Measurements from ENCODE around the gene ZNHIT2. TPM values are rescaled to one million over a fixed set of nuclear protein-coding genes. Genes with fewer than 3 reads are reported as not detected.

Gene ZNHIT2
- total RNA-seq, 4 donors from 2014 or later = 7.5 to 24.4 (median 18.0) TPM

GRCh38 chr11:65110354-65110861 lies 7.1 kb downstream of the ZNHIT2 start:
- H3K27me3 ChIP-seq = no peaks in the 10 kb centered on the region
- peak overlapping the region; percentile 77 to 87 (median 84) for H3K27ac ChIP-seq (replicated peaks in 1 of 4)
- TF ChIP-seq POLR2A (IDR thresholded peaks at IDR 0.05; ENCODE audit: low read depth) (no peak), POLR2AphosphoS5 (IDR thresholded peaks at IDR 0.05) (peak; percentile 16 to 71), EP300 (IDR thresholded peaks at IDR 0.05) (no peak)
- TF ChIP-seq, protein P1, sequence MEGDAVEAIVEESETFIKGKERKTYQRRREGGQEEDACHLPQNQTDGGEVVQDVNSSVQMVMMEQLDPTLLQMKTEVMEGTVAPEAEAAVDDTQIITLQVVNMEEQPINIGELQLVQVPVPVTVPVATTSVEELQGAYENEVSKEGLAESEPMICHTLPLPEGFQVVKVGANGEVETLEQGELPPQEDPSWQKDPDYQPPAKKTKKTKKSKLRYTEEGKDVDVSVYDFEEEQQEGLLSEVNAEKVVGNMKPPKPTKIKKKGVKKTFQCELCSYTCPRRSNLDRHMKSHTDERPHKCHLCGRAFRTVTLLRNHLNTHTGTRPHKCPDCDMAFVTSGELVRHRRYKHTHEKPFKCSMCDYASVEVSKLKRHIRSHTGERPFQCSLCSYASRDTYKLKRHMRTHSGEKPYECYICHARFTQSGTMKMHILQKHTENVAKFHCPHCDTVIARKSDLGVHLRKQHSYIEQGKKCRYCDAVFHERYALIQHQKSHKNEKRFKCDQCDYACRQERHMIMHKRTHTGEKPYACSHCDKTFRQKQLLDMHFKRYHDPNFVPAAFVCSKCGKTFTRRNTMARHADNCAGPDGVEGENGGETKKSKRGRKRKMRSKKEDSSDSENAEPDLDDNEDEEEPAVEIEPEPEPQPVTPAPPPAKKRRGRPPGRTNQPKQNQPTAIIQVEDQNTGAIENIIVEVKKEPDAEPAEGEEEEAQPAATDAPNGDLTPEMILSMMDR (IDR thresholded peaks at IDR 0.05) = peak in 2 of 3 experiments; percentile 99 to 100
- intact Hi-C loops (cut with DNase I) = loop anchor here (5.0 kb wide), 1 partner anchor 98 kb away; the partner anchor contains the start of gene ARL2
- 0% methylated on average over 4 of the region's 18 CpGs for WGBS
- no peaks in the 10 kb centered on the region for H3K9me3 ChIP-seq
- H3K36me3 ChIP-seq = peaks cover 23 to 52% (median 40%) of the 10 kb centered on the region in 4 donors
- H3K4me3 ChIP-seq = peak overlapping the region in 1 of 4 donors; percentile 19
- peak; percentile 98 for DNase-seq (ENCODE audit: extremely low spot score)
- peaks cover 37 to 43% (median 38%) of the 10 kb centered on the region in 4 donors for H3K4me1 ChIP-seq

DNA sequence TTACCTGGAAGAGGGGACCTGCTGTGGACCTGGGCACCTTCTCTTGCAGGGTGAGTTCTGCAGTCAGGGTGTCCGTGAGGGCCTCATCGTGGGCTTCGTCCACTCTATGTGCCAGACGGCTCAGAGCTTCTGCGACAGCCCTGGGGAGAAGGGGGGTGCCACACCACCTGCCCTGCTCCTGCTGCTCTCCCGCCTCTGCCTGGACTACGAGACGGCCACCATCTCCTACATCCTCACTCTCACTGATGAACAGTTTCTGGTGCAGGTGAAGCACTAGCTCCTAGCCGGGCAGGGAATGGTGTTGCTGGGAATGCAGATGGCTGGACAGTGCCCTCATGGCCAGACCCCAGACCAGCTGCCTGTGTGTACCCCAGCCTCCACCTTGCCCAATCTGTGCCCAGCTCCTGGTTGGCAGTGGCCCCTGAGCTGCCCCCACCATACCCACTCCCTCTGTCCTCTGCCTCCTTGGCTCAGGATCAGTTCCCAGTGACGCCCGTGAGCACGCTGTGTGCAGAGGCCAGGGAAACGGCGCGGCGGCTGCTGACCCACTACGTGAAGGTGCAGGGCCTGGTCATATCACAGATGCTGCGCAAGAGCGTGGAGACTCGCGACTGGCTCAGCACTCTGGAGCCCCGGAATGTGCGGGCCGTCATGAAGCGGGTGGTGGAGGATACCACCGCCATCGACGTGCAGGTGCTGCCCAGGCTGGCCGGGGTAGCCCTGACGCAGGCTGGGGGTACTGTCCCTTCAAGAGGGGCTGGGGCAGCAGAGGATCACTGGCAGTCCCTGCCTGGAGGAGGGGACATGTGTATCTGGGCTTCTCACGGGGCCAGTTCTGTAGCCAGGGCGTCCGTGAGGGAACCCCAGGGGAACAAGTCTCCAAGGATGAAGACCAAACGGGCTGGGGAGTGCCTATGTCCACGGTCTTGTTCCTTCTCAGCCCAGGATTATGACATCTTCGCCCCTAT lies 8.0 kb downstream of the ZNHIT2 start:
- peaks cover 36 to 47% (median 38%) of the 10 kb centered on the region in 4 donors for H3K4me1 ChIP-seq
- no peak for DNase-seq (ENCODE audit: extremely low spot score)
- no peaks in the 10 kb centered on the region for H3K9me3 ChIP-seq
- WGBS = 86% methylated on average over 19 of the region's 36 CpGs
- intact Hi-C loops (cut with DNase I) = loop anchor here (5.0 kb wide), 1 partner anchor 97 kb away; the partner anchor contains the start of gene ARL2
- TF ChIP-seq POLR2A (IDR thresholded peaks at IDR 0.05; ENCODE audit: low read depth) = no peak
- TF ChIP-seq EP300 (IDR thresholded peaks at IDR 0.05) = no peak
- TF ChIP-seq, protein P1 (IDR thresholded peaks at IDR 0.05) = no peak
- no peak for TF ChIP-seq POLR2AphosphoS5 (IDR thresholded peaks at IDR 0.05)
- no peak overlapping the region for H3K27ac ChIP-seq (replicated peaks in 1 of 4)
- H3K36me3 ChIP-seq = peaks cover 25 to 47% (median 43%) of the 10 kb centered on the region in 4 donors
- H3K4me3 ChIP-seq = no peak overlapping the region
- no peaks in the 10 kb centered on the region for H3K27me3 ChIP-seq

DNA sequence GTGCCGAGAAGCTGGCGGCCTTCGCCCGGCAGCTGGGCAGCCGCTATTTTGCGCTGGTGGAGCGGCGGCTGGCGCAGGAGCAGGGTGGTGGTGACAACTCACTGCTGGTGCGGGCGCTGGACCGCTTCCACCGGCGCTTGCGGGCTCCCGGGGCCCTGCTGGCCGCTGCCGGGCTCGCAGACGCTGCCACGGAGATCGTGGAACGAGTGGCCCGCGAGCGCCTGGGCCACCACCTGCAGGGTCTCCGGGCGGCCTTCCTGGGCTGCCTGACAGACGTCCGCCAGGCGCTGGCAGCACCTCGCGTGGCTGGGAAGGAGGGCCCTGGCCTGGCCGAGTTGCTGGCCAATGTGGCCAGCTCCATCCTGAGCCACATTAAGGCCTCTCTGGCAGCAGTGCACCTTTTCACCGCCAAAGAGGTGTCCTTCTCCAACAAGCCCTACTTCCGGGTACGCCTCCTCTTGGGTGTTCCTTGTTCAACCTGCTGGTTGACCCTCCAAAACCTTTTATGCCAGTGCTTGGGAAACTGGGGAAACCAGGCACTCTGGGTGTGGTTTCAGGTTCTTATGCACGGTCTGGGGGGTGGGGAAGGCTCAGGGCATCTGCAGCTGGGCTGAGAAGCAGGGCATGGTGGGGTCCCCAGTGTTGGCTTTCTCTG lies 8.9 kb downstream of the ZNHIT2 start:
- intact Hi-C loops (cut with DNase I) = no loop called here
- TF ChIP-seq POLR2AphosphoS5 (IDR thresholded peaks at IDR 0.05) (no peak), EP300 (IDR thresholded peaks at IDR 0.05) (no peak), POLR2A (IDR thresholded peaks at IDR 0.05; ENCODE audit: low read depth) (no peak)
- TF ChIP-seq, protein P1 (IDR thresholded peaks at IDR 0.05) = no peak
- peaks cover 36 to 45% (median 38%) of the 10 kb centered on the region in 4 donors for H3K4me1 ChIP-seq

GRCh38 chr11:65107751-65108468 lies 9.6 kb downstream of the ZNHIT2 start:
- no peaks in the 10 kb centered on the region for H3K9me3 ChIP-seq
- intact Hi-C loops (cut with DNase I) = no loop called here
- 96% methylated on average over 41 of the region's 52 CpGs for WGBS
- no peaks in the 10 kb centered on the region for H3K27me3 ChIP-seq
- peaks cover 29 to 44% (median 36%) of the 10 kb centered on the region in 4 donors for H3K4me1 ChIP-seq
- no peak overlapping the region for H3K4me3 ChIP-seq
- DNase-seq (ENCODE audit: extremely low spot score) = no peak
- H3K27ac ChIP-seq (replicated peaks in 1 of 4) = no peak overlapping the region
- TF ChIP-seq, protein P1 (IDR thresholded peaks at IDR 0.05) = no peak
- TF ChIP-seq EP300 (IDR thresholded peaks at IDR 0.05) = no peak
- TF ChIP-seq POLR2A (IDR thresholded peaks at IDR 0.05; ENCODE audit: low read depth) = no peak
- no peak for TF ChIP-seq POLR2AphosphoS5 (IDR thresholded peaks at IDR 0.05)
- peaks cover 25 to 49% (median 41%) of the 10 kb centered on the region in 4 donors for H3K36me3 ChIP-seq

More for the DNA sequence above, 8.9 kb downstream of the ZNHIT2 start:
- Histone ChIP-seq H3K27me3 (no peaks in the 10 kb centered on the region), H3K9me3 (no peaks in the 10 kb centered on the region), H3K36me3 (peaks cover 25 to 47% (median 41%) of the 10 kb centered on the region in 4 donors), H3K27ac (replicated peaks in 1 of 4) (no peak overlapping the region), H3K4me3 (no peak overlapping the region)
- DNase-seq (ENCODE audit: extremely low spot score) = no peak
- WGBS = 93% methylated on average over 3 of the region's 38 CpGs
